Measurements from ENCODE around the gene KLHL26.
"Not testable (repeated sequence)": the region's sequence is repeated elsewhere in the genome, so short reads cannot be mapped to it uniquely, and the experiment has no call there.

KLHL26 gene

GRCh38 chr19:18671303-18672043 is 34.6 kb downstream of the KLHL26 start:
- H3K4me3 Mint-ChIP-seq: no peak overlapping the region
- H3K27me3 Mint-ChIP-seq: no peaks in the 10 kb centered on the region
- H3K36me3 Mint-ChIP-seq (ENCODE audit: insufficient read depth): peaks cover 25% of the 10 kb centered on the region
- peak overlapping the region in 1 of 2 donors; percentile 32 for H3K27ac Mint-ChIP-seq
- no peaks in the 10 kb centered on the region for H3K9me3 Mint-ChIP-seq
- peaks cover 0 to 4% of the 10 kb centered on the region in 2 donors for H3K4me1 Mint-ChIP-seq (ENCODE audit: low read depth in 2 of 2)
- no peak for ATAC-seq (replicated peaks)
- no peak for DNase-seq

- Mint-ChIP-seq H3K27me3 (no peaks in the 10 kb centered on the region), H3K9me3 (no peaks in the 10 kb centered on the region), H3K4me1 (ENCODE audit: low read depth in 2 of 2) (peaks cover 0 to 4% of the 10 kb centered on the region in 2 donors), H3K36me3 (ENCODE audit: insufficient read depth) (peaks cover 25% of the 10 kb centered on the region), H3K4me3 (no peak overlapping the region), H3K27ac (no peak overlapping the region)
- no peak for DNase-seq
- no peak for ATAC-seq (replicated peaks)
Measured at GRCh38 chr19:18672044-18672451, 35.2 kb downstream of the KLHL26 start.

DNA sequence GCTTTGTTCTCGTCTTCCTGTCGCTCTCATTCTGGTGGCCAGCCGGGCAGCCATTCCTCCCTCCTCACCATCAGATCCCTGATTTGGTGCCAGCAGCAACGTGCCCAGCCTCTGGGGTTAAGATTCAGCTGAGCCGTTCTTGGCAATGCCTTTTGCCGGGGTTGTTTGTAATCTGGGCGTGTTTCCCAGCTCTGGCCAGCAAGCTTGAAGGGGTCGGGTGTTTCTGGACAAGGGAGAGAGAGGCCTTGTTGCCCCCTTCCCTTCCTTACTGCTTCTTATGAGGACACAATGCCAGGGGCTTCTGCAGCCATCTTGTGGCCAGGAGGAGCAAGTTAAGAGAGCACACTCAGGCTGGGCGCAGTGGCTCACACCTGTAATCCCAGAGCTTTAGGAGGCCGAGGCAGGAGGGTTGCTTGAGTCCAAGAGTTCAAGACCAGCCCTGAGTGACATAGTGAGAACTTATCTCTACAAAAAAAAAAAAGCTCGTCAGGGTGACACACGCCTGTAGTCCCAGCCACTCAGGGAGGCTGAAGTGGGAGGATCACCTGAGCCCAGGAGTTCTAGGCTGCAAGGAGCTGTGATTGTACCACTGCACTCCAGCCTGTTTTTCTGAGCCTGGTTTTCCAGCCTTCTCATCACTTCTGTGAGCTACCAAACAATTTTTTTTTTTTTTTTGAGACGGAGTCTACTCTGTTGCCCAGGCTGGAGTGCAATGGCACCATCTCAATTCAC is 35.9 kb downstream of the KLHL26 start:
- Mint-ChIP-seq H3K4me1 (ENCODE audit: low read depth in 2 of 2) (peaks cover 0 to 4% of the 10 kb centered on the region in 2 donors), H3K27ac (no peak overlapping the region), H3K9me3 (no peaks in the 10 kb centered on the region), H3K4me3 (no peak overlapping the region), H3K27me3 (no peaks in the 10 kb centered on the region), H3K36me3 (ENCODE audit: insufficient read depth) (peaks cover 21% of the 10 kb centered on the region)
- ATAC-seq (replicated peaks) (no peak), DNase-seq (no peak)

DNA sequence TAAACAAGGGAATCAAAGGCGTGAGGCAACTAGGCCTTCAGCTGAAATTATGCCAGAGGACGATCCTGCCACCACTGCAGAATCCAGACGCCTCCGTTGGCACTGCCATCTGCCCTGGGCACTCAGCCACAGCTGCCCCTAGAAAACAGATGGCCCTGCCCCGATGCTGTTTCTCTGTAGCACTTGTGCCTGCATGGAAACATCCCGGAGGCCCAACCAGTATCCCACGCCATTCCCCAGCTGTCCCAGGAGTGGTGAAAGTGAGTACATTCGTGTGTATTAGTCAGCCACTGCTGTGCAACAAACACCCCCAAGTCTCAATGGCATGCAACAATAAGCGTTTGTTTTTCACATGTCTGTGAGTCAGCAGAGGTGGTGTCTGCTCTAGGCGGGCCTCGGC is 37.8 kb downstream of the KLHL26 start:
- Mint-ChIP-seq H3K27me3 (peaks cover 0 to 9% of the 10 kb centered on the region in 2 donors), H3K4me3 (no peak overlapping the region), H3K36me3 (ENCODE audit: insufficient read depth) (peaks cover 13% of the 10 kb centered on the region), H3K27ac (no peak overlapping the region), H3K4me1 (ENCODE audit: low read depth in 2 of 2) (peaks cover 0 to 4% of the 10 kb centered on the region in 2 donors), H3K9me3 (no peaks in the 10 kb centered on the region)
- no peak for ATAC-seq (replicated peaks)
- no peak for DNase-seq

DNA sequence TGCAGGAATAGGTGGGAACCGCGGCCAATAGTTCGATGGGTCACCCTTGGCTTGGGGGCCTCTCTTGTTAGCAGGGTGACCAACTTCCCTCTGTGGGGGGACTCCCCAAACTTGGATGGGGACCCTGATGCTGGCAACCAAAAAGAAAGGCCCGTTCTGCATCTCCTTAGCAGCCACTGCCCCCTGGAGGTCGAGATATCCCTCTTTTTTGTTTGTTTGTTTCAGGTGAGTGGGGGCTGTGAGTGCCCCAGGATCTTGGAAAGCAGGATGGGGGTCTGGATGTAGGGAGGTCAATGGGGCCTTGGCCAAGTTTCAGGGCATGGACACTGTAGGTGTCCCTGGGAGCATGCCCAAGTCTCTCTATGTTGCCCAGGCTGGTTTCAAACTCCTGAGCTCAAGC is 39.0 kb downstream of the KLHL26 start:
- Mint-ChIP-seq H3K4me3 (no peak overlapping the region), H3K36me3 (ENCODE audit: insufficient read depth) (peaks cover 7% of the 10 kb centered on the region), H3K4me1 (ENCODE audit: low read depth in 2 of 2) (peaks cover 0 to 1% of the 10 kb centered on the region in 2 donors), H3K27me3 (peaks cover 0 to 9% of the 10 kb centered on the region in 2 donors), H3K9me3 (no peaks in the 10 kb centered on the region), H3K27ac (no peak overlapping the region)
- ATAC-seq (replicated peaks) (no peak), DNase-seq (no peak)

DNA sequence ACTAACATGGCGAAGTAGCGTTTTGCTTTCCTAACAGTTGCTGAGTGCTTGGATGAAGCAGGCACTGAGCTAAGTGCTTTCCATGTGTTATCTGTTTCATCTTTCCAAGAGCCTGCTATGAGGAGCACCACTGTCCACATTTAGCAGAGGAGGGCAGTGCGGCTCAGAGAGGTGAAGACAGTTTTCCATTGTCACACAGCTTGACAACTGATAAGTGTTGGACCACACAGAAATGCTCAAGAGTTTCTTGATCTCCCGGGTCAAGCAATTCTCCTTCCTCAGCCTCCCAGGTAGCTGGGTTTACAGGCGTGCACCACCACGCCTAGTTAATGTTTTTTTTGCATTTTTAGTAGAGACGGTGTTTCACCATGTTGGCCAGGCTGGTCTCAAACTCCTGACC is 39.9 kb downstream of the KLHL26 start:
- H3K27me3 Mint-ChIP-seq: peaks cover 0 to 9% of the 10 kb centered on the region in 2 donors
- ATAC-seq (replicated peaks) (no peak), DNase-seq (no peak)
- H3K27ac Mint-ChIP-seq: no peak overlapping the region
- H3K4me3 Mint-ChIP-seq: no peak overlapping the region
- H3K4me1 Mint-ChIP-seq (ENCODE audit: low read depth in 2 of 2): peaks cover 0 to under 1% of the 10 kb centered on the region in 2 donors
- H3K9me3 Mint-ChIP-seq: no peaks in the 10 kb centered on the region
- H3K36me3 Mint-ChIP-seq (ENCODE audit: insufficient read depth): peaks cover 5% of the 10 kb centered on the region

DNA sequence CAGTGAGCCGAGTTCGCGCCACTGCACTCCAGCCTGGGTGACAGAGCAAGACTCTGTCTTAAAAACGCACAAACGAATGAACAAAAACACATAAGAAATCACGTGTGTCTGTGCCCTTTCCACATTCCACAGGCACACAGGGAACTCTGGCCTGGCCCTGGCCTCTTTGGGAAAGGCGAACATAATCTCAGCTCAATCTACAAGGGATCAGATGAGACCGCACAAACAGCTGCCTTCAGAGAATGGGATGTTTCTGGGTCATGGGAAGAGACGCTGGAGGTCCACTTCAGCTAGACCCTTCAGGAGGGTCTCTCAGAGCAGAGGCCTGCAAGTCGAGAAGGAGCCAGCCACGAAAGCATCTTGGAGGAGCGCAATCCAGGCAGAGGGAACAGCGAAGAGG is 40.3 kb downstream of the KLHL26 start:
- Mint-ChIP-seq H3K27me3 (peaks cover 0 to 9% of the 10 kb centered on the region in 2 donors), H3K27ac (no peak overlapping the region), H3K4me3 (no peak overlapping the region), H3K9me3 (no peaks in the 10 kb centered on the region), H3K36me3 (ENCODE audit: insufficient read depth) (peaks cover 5% of the 10 kb centered on the region), H3K4me1 (ENCODE audit: low read depth in 2 of 2) (no peaks in the 10 kb centered on the region)
- ATAC-seq (replicated peaks) (no peak), DNase-seq (no peak)

GRCh38 chr19:18680148-18680547 is 43.3 kb downstream of the KLHL26 start:
- ATAC-seq (replicated peaks); H3K9me3 Mint-ChIP-seq; H3K27me3 Mint-ChIP-seq; H3K4me3 Mint-ChIP-seq; H3K27ac Mint-ChIP-seq; H3K4me1 Mint-ChIP-seq (ENCODE audit: low read depth in 2 of 2); DNase-seq: not testable (repeated sequence)
- peaks cover 14% of the 10 kb centered on the region for H3K36me3 Mint-ChIP-seq (ENCODE audit: insufficient read depth)

DNA sequence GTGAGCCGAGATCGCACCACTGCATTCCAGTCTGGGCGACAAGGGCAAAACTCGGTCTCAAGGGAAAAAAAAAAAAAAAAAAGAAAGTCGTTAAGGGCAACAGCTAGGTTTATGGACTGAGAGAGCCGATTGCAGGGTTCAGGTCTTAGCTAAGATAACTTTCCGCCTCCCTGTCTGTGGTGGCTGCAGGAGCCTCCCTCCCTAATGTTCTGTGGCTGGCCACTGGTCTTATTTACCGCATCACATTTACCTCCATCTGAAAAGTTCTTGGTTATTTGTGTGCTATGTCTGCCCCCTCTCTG is 45.9 kb downstream of the KLHL26 start:
- Mint-ChIP-seq H3K27ac (peak overlapping the region in 1 of 2 donors; percentile 49), H3K36me3 (ENCODE audit: insufficient read depth) (peaks cover 14% of the 10 kb centered on the region), H3K4me3 (peak overlapping the region; percentile 81 to 82), H3K4me1 (ENCODE audit: low read depth in 2 of 2) (peaks cover 4 to 10% of the 10 kb centered on the region in 2 donors), H3K27me3 (peaks cover 0 to 9% of the 10 kb centered on the region in 2 donors), H3K9me3 (no peaks in the 10 kb centered on the region)
- no peak for ATAC-seq (replicated peaks)
- no peak for DNase-seq

- peak within 1 kb of the TSS; percentile 49 to 87 for H3K27ac Mint-ChIP-seq
- H3K36me3 Mint-ChIP-seq (ENCODE audit: insufficient read depth): peaks cover 14% of the 10 kb centered on the region
- peak; percentile 84 for ATAC-seq (replicated peaks)
- peak; percentile 94 to 96 (median 95) for DNase-seq
- H3K4me1 Mint-ChIP-seq (ENCODE audit: low read depth in 2 of 2): peaks cover 7 to 10% of the 10 kb centered on the region in 2 donors
- no peaks in the 10 kb centered on the region for H3K9me3 Mint-ChIP-seq
- H3K27me3 Mint-ChIP-seq: peaks cover 0 to 4% of the 10 kb centered on the region in 2 donors
- H3K4me3 Mint-ChIP-seq: peak within 1 kb of the TSS; percentile 81 to 82
Measured at GRCh38 chr19:18683109-18683957, 46.5 kb downstream of the KLHL26 start, which contains the start of gene CRTC1. CRTC1 (plus strand) TSS chr19:18683680; CDS start chr19:18683703, 23 bp downstream.

GRCh38 chr19:18683958-18684641 is 47.3 kb downstream of the KLHL26 start:
- Mint-ChIP-seq H3K27ac (peak overlapping the region; percentile 16 to 87), H3K9me3 (no peaks in the 10 kb centered on the region), H3K4me1 (ENCODE audit: low read depth in 2 of 2) (peaks cover 7 to 10% of the 10 kb centered on the region in 2 donors), H3K27me3 (no peaks in the 10 kb centered on the region), H3K36me3 (ENCODE audit: insufficient read depth) (peaks cover 14% of the 10 kb centered on the region), H3K4me3 (peak overlapping the region; percentile 81 to 82)
- DNase-seq (no peak), ATAC-seq (replicated peaks) (peak; percentile 35)

GRCh38 chr19:18684642-18684993 is 47.8 kb downstream of the KLHL26 start:
- H3K4me3 Mint-ChIP-seq: peak overlapping the region in 1 of 2 donors; percentile 82
- H3K9me3 Mint-ChIP-seq: no peaks in the 10 kb centered on the region
- H3K4me1 Mint-ChIP-seq (ENCODE audit: low read depth in 2 of 2): peaks cover 8 to 12% of the 10 kb centered on the region in 2 donors
- H3K36me3 Mint-ChIP-seq (ENCODE audit: insufficient read depth): peaks cover 14% of the 10 kb centered on the region
- DNase-seq (no peak), ATAC-seq (replicated peaks) (no peak)
- H3K27me3 Mint-ChIP-seq: no peaks in the 10 kb centered on the region
- H3K27ac Mint-ChIP-seq: no peak overlapping the region
